HG02885 (cell line): ENCODE data around the gene S1PR4.
A peak's percentile ranks its signal among the peaks of the same experiment; 100 is the strongest.
"Not testable (repeated sequence)": the region's sequence is repeated elsewhere in the genome, so short reads cannot be mapped to it uniquely, and the experiment has no call there.

Source experiments
- ATAC-seq: cut with Tn5 transposase; IDR thresholded peaks from one replicate; pipeline ENCODE4 v1.9.1; 2021; ENCODE audit warnings: mild to moderate bottlenecking; ENCODE audit not compliant: unreplicated experiment, poor library complexity

Gene S1PR4

GRCh38 chr19:3176715-3177501 lies 1.7 kb upstream of the S1PR4 start:
- no peak for ATAC-seq

GRCh38 chr19:3178973-3179738 lies 587 bp downstream of the S1PR4 start:
- ATAC-seq, result no peak

- ATAC-seq, result no peak
These were observed 1.2 kb downstream of the S1PR4 start for GRCh38 chr19:3179739-3180293.

- ATAC-seq, result no peak
These were observed 5.4 kb downstream of the S1PR4 start for GRCh38 chr19:3183721-3184641.

- ATAC-seq, result peak; percentile 20
These were observed 6.4 kb downstream of the S1PR4 start for GRCh38 chr19:3184847-3185460.

- peak; percentile 79 for ATAC-seq
These were observed 7.0 kb downstream of the S1PR4 start, which contains the start of gene NCLN for GRCh38 chr19:3185461-3186159. TSS of gene NCLN (plus strand) at chr19:3185930. CDS start at chr19:3186031, 101 bp downstream.

- ATAC-seq, result no peak
These were observed 7.7 kb downstream of the S1PR4 start for GRCh38 chr19:3186160-3186688.

GRCh38 chr19:3186891-3187661 lies 8.5 kb downstream of the S1PR4 start:
- ATAC-seq, result no peak

GRCh38 chr19:3187662-3188511 lies 9.3 kb downstream of the S1PR4 start:
- no peak for ATAC-seq

GRCh38 chr19:3188627-3189596 lies 10.3 kb downstream of the S1PR4 start:
- ATAC-seq, result no peak

GRCh38 chr19:3189702-3190469 lies 11.3 kb downstream of the S1PR4 start:
- ATAC-seq, result no peak

GRCh38 chr19:3190470-3190770 lies 11.9 kb downstream of the S1PR4 start:
- no peak for ATAC-seq

GRCh38 chr19:3190921-3191805 lies 12.6 kb downstream of the S1PR4 start:
- no peak for ATAC-seq

- ATAC-seq, result not testable (repeated sequence)
These were observed 13.2 kb downstream of the S1PR4 start for GRCh38 chr19:3191806-3192104.

GRCh38 chr19:3192228-3192635 lies 13.7 kb downstream of the S1PR4 start:
- no peak for ATAC-seq
